ENCODE data around the gene DACT3. TPM values are rescaled to one million over a fixed set of nuclear protein-coding genes. Genes with fewer than 3 reads are reported as not detected.
A peak's percentile ranks its signal among the peaks of the same experiment; 100 is the strongest.

DACT3 gene
- total RNA-seq = 104 TPM

GRCh38 chr19:46661020-46661731, at the start of gene DACT3:
Gene DACT3 (minus strand): TSS chr19:46661182. CDS start chr19:46661064, 118 bp downstream.
- TF ChIP-seq, protein P1, sequence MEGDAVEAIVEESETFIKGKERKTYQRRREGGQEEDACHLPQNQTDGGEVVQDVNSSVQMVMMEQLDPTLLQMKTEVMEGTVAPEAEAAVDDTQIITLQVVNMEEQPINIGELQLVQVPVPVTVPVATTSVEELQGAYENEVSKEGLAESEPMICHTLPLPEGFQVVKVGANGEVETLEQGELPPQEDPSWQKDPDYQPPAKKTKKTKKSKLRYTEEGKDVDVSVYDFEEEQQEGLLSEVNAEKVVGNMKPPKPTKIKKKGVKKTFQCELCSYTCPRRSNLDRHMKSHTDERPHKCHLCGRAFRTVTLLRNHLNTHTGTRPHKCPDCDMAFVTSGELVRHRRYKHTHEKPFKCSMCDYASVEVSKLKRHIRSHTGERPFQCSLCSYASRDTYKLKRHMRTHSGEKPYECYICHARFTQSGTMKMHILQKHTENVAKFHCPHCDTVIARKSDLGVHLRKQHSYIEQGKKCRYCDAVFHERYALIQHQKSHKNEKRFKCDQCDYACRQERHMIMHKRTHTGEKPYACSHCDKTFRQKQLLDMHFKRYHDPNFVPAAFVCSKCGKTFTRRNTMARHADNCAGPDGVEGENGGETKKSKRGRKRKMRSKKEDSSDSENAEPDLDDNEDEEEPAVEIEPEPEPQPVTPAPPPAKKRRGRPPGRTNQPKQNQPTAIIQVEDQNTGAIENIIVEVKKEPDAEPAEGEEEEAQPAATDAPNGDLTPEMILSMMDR (IDR thresholded peaks at IDR 0.05) = no peak
- Histone ChIP-seq H3K9me3 (no peaks in the 10 kb centered on the region), H3K4me1 (peaks cover 6 to 13% of the 10 kb centered on the region in 2 donors), H3K27me3 (no peaks in the 10 kb centered on the region), H3K36me3 (peaks cover 4 to 9% of the 10 kb centered on the region in 2 donors), H3K27ac (peak within 1 kb of the TSS; percentile 87 to 96), H3K4me3 (peak within 1 kb of the TSS; percentile 70 to 96)
- intact Hi-C loops (cut with DNase I) = loop anchor here (1.0 kb wide), 2 partner anchors 60 to 596 kb away; partner anchors contain the start of gene CALM3
- DNase-seq (ENCODE audit: low spot score in 2 of 2) = peak; percentile 100

- peaks cover 11 to 35% of the 10 kb centered on the region in 2 donors for H3K36me3 ChIP-seq
- no peaks in the 10 kb centered on the region for H3K27me3 ChIP-seq
- no peaks in the 10 kb centered on the region for H3K9me3 ChIP-seq
- TF ChIP-seq, protein P1 (IDR thresholded peaks at IDR 0.05) = no peak
- no peak overlapping the region for H3K27ac ChIP-seq
- H3K4me3 ChIP-seq = no peak overlapping the region
- no peak for DNase-seq (ENCODE audit: low spot score in 2 of 2)
- peaks cover 4 to 9% of the 10 kb centered on the region in 2 donors for H3K4me1 ChIP-seq
- intact Hi-C loops (cut with DNase I) = no loop called here
Measured at GRCh38 chr19:46710687-46711086, 49.7 kb upstream of the DACT3 start.

- peaks cover 50 to 76% of the 10 kb centered on the region in 2 donors for H3K36me3 ChIP-seq
- intact Hi-C loops (cut with DNase I) = loop anchor here (1.0 kb wide), 1 partner anchor 24 kb away; no protein-coding TSS in a partner anchor
Measured at GRCh38 chr19:46704379-46705076, 43.5 kb upstream of the DACT3 start.

DNA sequence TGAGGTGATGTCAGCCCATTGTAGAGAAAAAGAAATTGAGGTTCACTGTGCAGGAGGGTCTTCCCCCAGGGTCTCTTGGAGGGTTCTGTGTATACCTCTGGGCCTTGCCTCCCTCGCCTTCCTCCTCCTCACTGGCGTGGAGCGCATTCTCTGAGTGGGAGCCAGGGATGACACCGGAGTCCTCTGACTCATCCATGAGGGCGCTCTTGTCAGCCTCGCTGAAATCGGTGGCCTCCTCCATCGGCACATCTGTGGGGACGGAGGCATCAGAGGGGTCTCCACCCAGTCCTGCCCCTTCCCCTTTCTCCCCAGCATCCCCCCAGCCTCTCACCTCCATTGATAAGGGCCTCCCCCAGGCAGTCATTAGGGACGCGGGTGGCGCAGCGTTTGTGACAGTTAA, 39.7 kb upstream of the DACT3 start:
- Histone ChIP-seq H3K4me3 (no peak overlapping the region), H3K36me3 (peaks cover 71 to 81% of the 10 kb centered on the region in 2 donors), H3K9me3 (no peaks in the 10 kb centered on the region), H3K4me1 (no peaks in the 10 kb centered on the region), H3K27ac (no peak overlapping the region), H3K27me3 (no peaks in the 10 kb centered on the region)
- DNase-seq (ENCODE audit: low spot score in 2 of 2) = no peak
- intact Hi-C loops (cut with DNase I) = no loop called here
- TF ChIP-seq, protein P1 (IDR thresholded peaks at IDR 0.05) = no peak

More at GRCh38 chr19:46704379-46705076, 43.5 kb upstream of the DACT3 start:
- Histone ChIP-seq H3K9me3 (no peaks in the 10 kb centered on the region), H3K27me3 (no peaks in the 10 kb centered on the region), H3K27ac (no peak overlapping the region), H3K4me3 (no peak overlapping the region), H3K4me1 (no peaks in the 10 kb centered on the region)
- TF ChIP-seq, protein P1 (IDR thresholded peaks at IDR 0.05) = peak; percentile 84 to 98 (median 92)
- peak in 1 of 2 donors; percentile 82 for DNase-seq (ENCODE audit: low spot score in 2 of 2)

- H3K27ac ChIP-seq = no peak overlapping the region
- H3K4me1 ChIP-seq = no peaks in the 10 kb centered on the region
- H3K9me3 ChIP-seq = no peaks in the 10 kb centered on the region
- DNase-seq (ENCODE audit: low spot score in 2 of 2) = no peak
- TF ChIP-seq, protein P1 (IDR thresholded peaks at IDR 0.05) = no peak
- H3K36me3 ChIP-seq = peaks cover 83 to 88% of the 10 kb centered on the region in 2 donors
- H3K27me3 ChIP-seq = no peaks in the 10 kb centered on the region
- intact Hi-C loops (cut with DNase I) = no loop called here
- no peak overlapping the region for H3K4me3 ChIP-seq
Measured at GRCh38 chr19:46698395-46699321, 37.7 kb upstream of the DACT3 start.

Data from ascending aorta (tissue), 2 donors.